Measurements from ENCODE around the gene ITGB3. TPM values are rescaled to one million over a fixed set of nuclear protein-coding genes. Genes with fewer than 3 reads are reported as not detected.
A peak's percentile ranks its signal among the peaks of the same experiment; 100 is the strongest.

ITGB3 gene
- total RNA-seq, 2 donors from 2014 or later: 7.8 to 283 TPM

DNA sequence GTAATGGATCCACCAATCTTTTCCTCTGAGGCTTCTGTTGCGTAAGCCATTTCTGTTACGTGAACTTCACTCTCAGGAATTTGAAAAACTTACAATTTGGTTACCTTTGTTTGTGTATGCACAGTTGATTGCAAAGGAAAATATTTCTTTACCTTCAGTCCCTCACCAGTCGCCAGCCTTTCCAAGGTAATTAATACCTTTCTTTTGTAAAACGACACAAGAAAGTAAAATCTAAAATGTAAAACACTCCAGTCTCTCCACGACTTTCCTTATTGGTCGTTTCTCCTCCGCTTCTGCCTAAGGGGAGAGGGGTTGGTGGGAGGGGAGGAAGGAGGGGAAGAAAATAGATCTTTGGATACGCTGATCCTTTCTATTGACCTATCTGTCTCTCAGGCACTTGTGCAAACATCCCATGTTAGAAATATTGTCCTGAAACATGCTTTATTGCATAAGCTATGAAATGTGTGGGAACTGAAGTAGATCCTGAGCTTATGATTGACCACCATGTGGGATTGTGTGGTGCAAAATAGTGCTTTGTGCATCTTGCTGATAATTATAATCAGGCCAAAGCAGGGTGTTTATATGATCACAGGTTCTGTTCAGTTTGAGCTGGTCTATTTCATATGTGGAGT, 37.7 kb downstream of the ITGB3 start:
- H3K27me3 Mint-ChIP-seq: peaks cover 27% of the 10 kb centered on the region
- H3K27ac Mint-ChIP-seq: no peak overlapping the region
- H3K9me3 ChIP-seq (ENCODE audit: control insufficient read depth, low read length, poor library complexity, severe bottlenecking): no peaks in the 10 kb centered on the region
- no peaks in the 10 kb centered on the region for H3K36me3 Mint-ChIP-seq (ENCODE audit: low read depth)
- H3K4me1 Mint-ChIP-seq: no peaks in the 10 kb centered on the region
- ATAC-seq (no peak), DNase-seq (no peak)
- H3K4me3 Mint-ChIP-seq: no peak overlapping the region

GRCh38 chr17:47292206-47292605, 38.6 kb downstream of the ITGB3 start:
- peaks cover 25% of the 10 kb centered on the region for H3K27me3 Mint-ChIP-seq
- no peaks in the 10 kb centered on the region for H3K4me1 Mint-ChIP-seq
- no peak overlapping the region for H3K4me3 Mint-ChIP-seq
- no peaks in the 10 kb centered on the region for H3K36me3 Mint-ChIP-seq (ENCODE audit: low read depth)
- DNase-seq: no peak
- no peak overlapping the region for H3K27ac Mint-ChIP-seq
- H3K9me3 ChIP-seq (ENCODE audit: control insufficient read depth, low read length, poor library complexity, severe bottlenecking): no peaks in the 10 kb centered on the region
- ATAC-seq: no peak

GRCh38 chr17:47295037-47295873, 41.6 kb downstream of the ITGB3 start:
- H3K36me3 Mint-ChIP-seq (ENCODE audit: low read depth): no peaks in the 10 kb centered on the region
- no peaks in the 10 kb centered on the region for H3K4me1 Mint-ChIP-seq
- ATAC-seq (no peak), DNase-seq (no peak)
- no peak overlapping the region for H3K27ac Mint-ChIP-seq
- no peaks in the 10 kb centered on the region for H3K9me3 ChIP-seq (ENCODE audit: control insufficient read depth, low read length, poor library complexity, severe bottlenecking)
- H3K4me3 Mint-ChIP-seq: no peak overlapping the region
- H3K27me3 Mint-ChIP-seq: peaks cover 21% of the 10 kb centered on the region

- no peak for ATAC-seq
- Mint-ChIP-seq H3K4me1 (no peaks in the 10 kb centered on the region), H3K36me3 (ENCODE audit: low read depth) (no peaks in the 10 kb centered on the region), H3K27ac (no peak overlapping the region), H3K27me3 (peaks cover 18% of the 10 kb centered on the region), H3K4me3 (no peak overlapping the region)
- DNase-seq: no peak
- no peaks in the 10 kb centered on the region for H3K9me3 ChIP-seq (ENCODE audit: control insufficient read depth, low read length, poor library complexity, severe bottlenecking)
These were observed 42.2 kb downstream of the ITGB3 start for GRCh38 chr17:47295874-47296255.

- no peak overlapping the region for H3K4me3 Mint-ChIP-seq
- ATAC-seq: no peak
- peaks cover 18% of the 10 kb centered on the region for H3K27me3 Mint-ChIP-seq
- DNase-seq: no peak
- H3K4me1 Mint-ChIP-seq: no peaks in the 10 kb centered on the region
- H3K9me3 ChIP-seq (ENCODE audit: control insufficient read depth, low read length, poor library complexity, severe bottlenecking): no peaks in the 10 kb centered on the region
- H3K36me3 Mint-ChIP-seq (ENCODE audit: low read depth): no peaks in the 10 kb centered on the region
- no peak overlapping the region for H3K27ac Mint-ChIP-seq
These were observed 44.2 kb downstream of the ITGB3 start for GRCh38 chr17:47297661-47298400.

- Mint-ChIP-seq H3K4me1 (no peaks in the 10 kb centered on the region), H3K36me3 (ENCODE audit: low read depth) (no peaks in the 10 kb centered on the region), H3K27ac (no peak overlapping the region), H3K27me3 (peaks cover 16% of the 10 kb centered on the region), H3K4me3 (no peak overlapping the region)
- ATAC-seq (no peak), DNase-seq (no peak)
- no peaks in the 10 kb centered on the region for H3K9me3 ChIP-seq (ENCODE audit: control insufficient read depth, low read length, poor library complexity, severe bottlenecking)
These were observed 45.1 kb downstream of the ITGB3 start for GRCh38 chr17:47298712-47299111.

DNA sequence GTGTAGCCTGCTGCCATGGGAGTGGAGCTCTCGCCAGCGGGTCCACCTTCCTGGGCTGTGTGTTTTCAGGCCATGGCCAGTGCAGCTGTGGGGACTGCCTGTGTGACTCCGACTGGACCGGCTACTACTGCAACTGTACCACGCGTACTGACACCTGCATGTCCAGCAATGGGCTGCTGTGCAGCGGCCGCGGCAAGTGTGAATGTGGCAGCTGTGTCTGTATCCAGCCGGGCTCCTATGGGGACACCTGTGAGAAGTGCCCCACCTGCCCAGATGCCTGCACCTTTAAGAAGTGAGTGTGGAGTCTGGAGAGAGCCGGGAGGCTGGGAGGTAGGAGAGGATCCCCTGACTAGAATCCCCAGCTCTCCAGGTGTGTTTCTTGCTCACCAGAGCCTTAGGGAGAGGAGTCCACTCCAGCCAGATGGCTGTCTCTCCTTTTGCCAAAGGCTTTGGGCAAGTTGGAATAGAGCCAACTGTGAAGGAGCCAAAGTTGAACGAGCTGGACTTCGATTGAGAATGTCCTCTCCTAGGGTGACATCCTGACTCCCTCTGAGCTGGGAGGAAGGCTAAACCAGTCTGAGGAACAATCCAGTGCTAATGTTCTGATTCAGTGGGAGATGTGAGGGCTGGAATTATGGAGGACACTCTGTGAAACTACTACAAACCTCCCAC, 45.7 kb downstream of the ITGB3 start:
- DNase-seq: no peak
- no peak for ATAC-seq
- Mint-ChIP-seq H3K4me1 (no peaks in the 10 kb centered on the region), H3K36me3 (ENCODE audit: low read depth) (no peaks in the 10 kb centered on the region), H3K4me3 (no peak overlapping the region), H3K27me3 (peaks cover 11% of the 10 kb centered on the region), H3K27ac (no peak overlapping the region)
- H3K9me3 ChIP-seq (ENCODE audit: control insufficient read depth, low read length, poor library complexity, severe bottlenecking): no peaks in the 10 kb centered on the region

GRCh38 chr17:47300718-47301117, 47.1 kb downstream of the ITGB3 start:
- H3K4me1 Mint-ChIP-seq: peaks cover 7% of the 10 kb centered on the region
- no peaks in the 10 kb centered on the region for H3K36me3 Mint-ChIP-seq (ENCODE audit: low read depth)
- H3K27ac Mint-ChIP-seq: no peak overlapping the region
- H3K9me3 ChIP-seq (ENCODE audit: control insufficient read depth, low read length, poor library complexity, severe bottlenecking): no peaks in the 10 kb centered on the region
- no peak for ATAC-seq
- DNase-seq: no peak
- no peak overlapping the region for H3K4me3 Mint-ChIP-seq
- no peaks in the 10 kb centered on the region for H3K27me3 Mint-ChIP-seq

GRCh38 chr17:47301161-47301560, 47.5 kb downstream of the ITGB3 start:
- ATAC-seq: peak; percentile 41

GRCh38 chr17:47301831-47302230, 48.2 kb downstream of the ITGB3 start:
- no peak overlapping the region for H3K27ac Mint-ChIP-seq
- no peak for DNase-seq
- peaks cover 10% of the 10 kb centered on the region for H3K4me1 Mint-ChIP-seq
- ATAC-seq: no peak
- no peaks in the 10 kb centered on the region for H3K36me3 Mint-ChIP-seq (ENCODE audit: low read depth)
- H3K9me3 ChIP-seq (ENCODE audit: control insufficient read depth, low read length, poor library complexity, severe bottlenecking): no peaks in the 10 kb centered on the region
- no peak overlapping the region for H3K4me3 Mint-ChIP-seq
- H3K27me3 Mint-ChIP-seq: no peaks in the 10 kb centered on the region

More at GRCh38 chr17:47301161-47301560, 47.5 kb downstream of the ITGB3 start:
- no peak for DNase-seq
- no peaks in the 10 kb centered on the region for H3K9me3 ChIP-seq (ENCODE audit: control insufficient read depth, low read length, poor library complexity, severe bottlenecking)
- no peak overlapping the region for H3K27ac Mint-ChIP-seq
- H3K27me3 Mint-ChIP-seq: no peaks in the 10 kb centered on the region
- H3K4me1 Mint-ChIP-seq: peaks cover 8% of the 10 kb centered on the region
- H3K36me3 Mint-ChIP-seq (ENCODE audit: low read depth): no peaks in the 10 kb centered on the region
- H3K4me3 Mint-ChIP-seq: no peak overlapping the region

DNA sequence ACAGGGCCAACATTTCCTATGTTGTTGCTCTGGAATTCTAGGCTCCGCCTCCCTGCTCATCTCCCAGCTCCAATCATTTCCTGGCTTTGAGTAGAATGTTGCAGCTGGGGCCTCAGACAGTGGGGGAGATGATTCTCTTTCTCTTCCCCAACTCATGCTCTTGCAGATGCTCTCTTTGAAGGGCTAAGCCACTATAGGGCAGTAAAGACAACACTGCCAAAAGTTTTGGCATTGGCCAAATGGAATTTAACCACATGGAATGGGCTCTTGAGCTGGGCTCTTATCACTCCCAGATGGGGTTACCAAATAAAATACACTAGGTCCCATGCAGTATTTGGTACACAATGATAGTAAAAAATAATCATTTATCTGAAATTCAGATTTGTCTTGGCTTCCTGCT, 50.6 kb downstream of the ITGB3 start:
- Mint-ChIP-seq H3K4me3 (no peak overlapping the region), H3K4me1 (peaks cover 10% of the 10 kb centered on the region), H3K36me3 (ENCODE audit: low read depth) (no peaks in the 10 kb centered on the region), H3K27ac (peak overlapping the region; percentile 16), H3K27me3 (no peaks in the 10 kb centered on the region)
- no peaks in the 10 kb centered on the region for H3K9me3 ChIP-seq (ENCODE audit: control insufficient read depth, low read length, poor library complexity, severe bottlenecking)
- DNase-seq (no peak), ATAC-seq (no peak)

DNA sequence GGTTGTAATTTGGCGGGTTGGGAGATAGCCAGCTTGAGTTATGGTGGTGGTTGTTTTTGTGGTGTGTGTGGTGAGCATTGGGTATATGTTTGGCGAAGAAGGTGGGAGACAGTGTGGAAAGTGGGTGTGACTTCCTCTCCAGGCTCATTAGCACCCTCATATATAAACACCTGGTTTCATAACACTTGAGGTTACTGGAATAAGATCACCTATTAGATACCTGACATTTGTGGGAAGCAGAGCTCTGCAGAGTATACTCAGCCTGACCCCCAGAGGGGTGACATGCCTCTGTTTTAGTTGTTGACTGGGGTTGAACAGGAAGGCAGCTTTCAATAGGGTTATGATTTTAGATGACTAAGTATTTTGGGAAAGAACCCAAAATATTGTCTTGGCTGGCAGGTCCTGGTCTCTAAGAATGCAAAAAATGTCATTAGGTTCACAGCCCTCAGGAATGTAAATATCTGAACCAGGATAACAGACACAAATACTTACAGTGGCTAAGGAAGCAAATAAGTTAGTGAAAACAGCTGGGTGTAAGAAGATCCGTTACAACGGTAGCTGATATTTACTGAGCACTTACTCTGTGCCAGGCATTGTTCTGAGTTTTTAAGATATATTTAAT, 51.8 kb downstream of the ITGB3 start:
- DNase-seq (no peak), ATAC-seq (no peak)
- peaks cover 10% of the 10 kb centered on the region for H3K4me1 Mint-ChIP-seq
- H3K27me3 Mint-ChIP-seq: peaks cover 6% of the 10 kb centered on the region
- H3K27ac Mint-ChIP-seq: no peak overlapping the region
- no peaks in the 10 kb centered on the region for H3K9me3 ChIP-seq (ENCODE audit: control insufficient read depth, low read length, poor library complexity, severe bottlenecking)
- H3K4me3 Mint-ChIP-seq: peak overlapping the region; percentile 37
- H3K36me3 Mint-ChIP-seq (ENCODE audit: low read depth): no peaks in the 10 kb centered on the region

Data from T-helper 17 cell (primary cell).